GM12878 (cell line): Measurements from ENCODE around the gene PRKCE. TPM values are rescaled to one million over a fixed set of nuclear protein-coding genes. Genes with fewer than 3 reads are reported as not detected.
A peak's percentile ranks its signal among the peaks of the same experiment; 100 is the strongest.

Experiments used
- ATAC-seq: fragments of 200-7000 bp; cut with Tn5 transposase; 3 replicates; pipeline ENCODE4 v1.9.1; 2020; ENCODE audit warnings: mild to moderate bottlenecking, moderate library complexity
- BruUV-seq: library from RNA; stranded (reverse); fragments of 400-500 nt; replicated peaks from 2 replicates; lab custom pipeline; 2021; lab: Mats Ljungman, UMichigan
- CTCF ChIA-PET: fragments of 300-600 bp; sonication (Branson Sonifier 250); formaldehyde crosslinking; extraction: SDS; loops from one replicate; lab custom pipeline; 2021; ENCODE audit warnings: inconsistent platforms; lab: Yijun Ruan, JAX
- POLR2A ChIA-PET: fragments of 350-600 bp; formaldehyde crosslinking; extraction: SDS; loops from one replicate; lab custom pipeline; 2021; ENCODE audit warnings: inconsistent platforms; lab: Charles Lee
- RAD21 ChIA-PET: fragments of 300-600 bp; sonication (Branson Sonifier 250); formaldehyde crosslinking; loops from one replicate; lab custom pipeline; 2023; ENCODE audit warnings: antibody characterized with exemption; ENCODE audit not compliant: unreplicated experiment; lab: Charles Lee
- SMC1A ChIA-PET: fragments of 300-600 bp; sonication (Branson Sonifier 250); formaldehyde crosslinking; loops from one replicate; lab custom pipeline; 2023; ENCODE audit not compliant: unreplicated experiment, uncharacterized antibody; lab: Charles Lee
- DNase-seq: peaks from one replicate; pipeline ENCODE4 v3.0.0-alpha.2; 2011; ENCODE audit warnings: low read depth, low spot score
- FAIRE-seq: peaks from 3 replicates; lab custom pipeline; 2011; peaks lifted over from hg19 to GRCh38; lab: Jason Lieb, UNC
- H2AFZ ChIP-seq: 2 replicates; pipeline ENCODE4 v1.6.0; 2011; ENCODE audit warnings: low read depth, low read length, control low read depth; ENCODE audit not compliant: control insufficient read depth
- H3K27ac ChIP-seq: 2 replicates; pipeline ENCODE4 v1.5.1; 2011; ENCODE audit warnings: control low read depth; ENCODE audit not compliant: control insufficient read depth, insufficient read depth
- H3K27me3 ChIP-seq, 2 experiments: replicated peaks in 1 of 2; 2 replicates each; pipeline versions ENCODE4 v1.6.0 to v1.6.1; 2011; ENCODE audit warnings: low read length in 1 of 2; ENCODE audit not compliant: control insufficient read depth in 2 of 2, insufficient read depth in 2 of 2
- H3K36me3 ChIP-seq, 2 experiments: 2 replicates each; pipeline ENCODE4 v1.5.1; 2011; ENCODE audit warnings: low read length in 1 of 2; ENCODE audit not compliant: control insufficient read depth in 2 of 2, insufficient read depth in 2 of 2
- H3K4me1 ChIP-seq: 2 replicates; pipeline ENCODE4 v1.6.1; 2011; ENCODE audit warnings: mild to moderate bottlenecking, low read length, moderate library complexity, mixed read lengths; ENCODE audit not compliant: control insufficient read depth, insufficient read depth
- H3K4me2 ChIP-seq: 2 replicates; pipeline ENCODE4 v1.6.0; 2011; ENCODE audit warnings: control low read depth; ENCODE audit not compliant: control insufficient read depth, insufficient read depth
- H3K4me3 ChIP-seq: fragments of 200-600 bp; sonication (generic); 2 replicates; pipeline ENCODE4 v1.5.1; 2016
- H3K79me2 ChIP-seq: 2 replicates; pipeline ENCODE4 v1.6.0; 2011; ENCODE audit warnings: low read length; ENCODE audit not compliant: control insufficient read depth, insufficient read depth
- H3K9ac ChIP-seq: 2 replicates; pipeline ENCODE4 v1.8.0; 2011; ENCODE audit warnings: low read length, control low read depth, mixed read lengths; ENCODE audit not compliant: control insufficient read depth, insufficient read depth
- H3K9me3 ChIP-seq: replicated peaks from 3 replicates; pipeline ENCODE4 v1.5.1; 2011; ENCODE audit warnings: mild to moderate bottlenecking, low read length; ENCODE audit not compliant: control insufficient read depth, insufficient read depth
- H4K20me1 ChIP-seq: 2 replicates; pipeline ENCODE4 v1.6.0; 2011; ENCODE audit not compliant: control insufficient read depth, insufficient read depth
- BCL11A ChIP-seq: IDR thresholded peaks from 2 replicates; pipeline ENCODE4 v1.6.1; 2011; ENCODE audit warnings: low read depth, low read length
- CREM ChIP-seq: IDR thresholded peaks from 2 replicates; pipeline ENCODE4 v1.6.1; 2014; ENCODE audit warnings: antibody characterized with exemption, low read depth
- DPF2 ChIP-seq: fragments of 450-650 bp; IDR thresholded peaks from 2 replicates; pipeline ENCODE4 v1.6.1; 2017; ENCODE audit warnings: mild to moderate bottlenecking
- EP300 ChIP-seq, 2 experiments: fragments of 150-350 bp in 1 of 2; IDR thresholded peaks; 2 replicates each; pipeline ENCODE4 v1.6.1; 2011 to 2012; ENCODE audit warnings: low read depth in 2 of 2, low read length in 2 of 2, borderline replicate concordance in 1 of 2, improper control_type of control experiment in 1 of 2, inconsistent platforms in 1 of 2; ENCODE audit not compliant: control insufficient read depth in 1 of 2
- GATAD2B ChIP-seq: fragments of 450-650 bp; conservative IDR thresholded peaks from 2 replicates; pipeline ENCODE4 v1.6.1; 2017; ENCODE audit warnings: low read depth, mild to moderate bottlenecking, moderate library complexity
- IKZF1 ChIP-seq: fragments of 450-650 bp; conservative IDR thresholded peaks from 2 replicates; pipeline ENCODE4 v1.6.1; 2017; ENCODE audit warnings: antibody characterized with exemption, mild to moderate bottlenecking
- IKZF2 ChIP-seq, 2 experiments: fragments of 450-650 bp; IDR thresholded peaks; 2 replicates each; pipeline ENCODE4 v1.6.1; 2017; ENCODE audit warnings: mild to moderate bottlenecking in 2 of 2, moderate library complexity in 2 of 2
- JUNB ChIP-seq: IDR thresholded peaks from 2 replicates; pipeline ENCODE4 v1.6.1; 2016; ENCODE audit warnings: antibody characterized with exemption, mild to moderate bottlenecking
- MTA2 ChIP-seq: fragments of 450-650 bp; IDR thresholded peaks from 2 replicates; pipeline ENCODE4 v1.6.1; 2016; ENCODE audit warnings: low read depth, mild to moderate bottlenecking, moderate library complexity
- NFIC ChIP-seq: IDR thresholded peaks from 2 replicates; pipeline ENCODE4 v1.6.1; 2012; ENCODE audit warnings: low read depth, mild to moderate bottlenecking, inconsistent platforms, low read length, moderate library complexity
- NFYB ChIP-seq: IDR thresholded peaks from 2 replicates; pipeline ENCODE4 v1.6.1; 2011; ENCODE audit warnings: low read depth, mild to moderate bottlenecking, low read length, improper control_type of control experiment, moderate library complexity; ENCODE audit not compliant: insufficient read depth
- NR2F1 ChIP-seq: fragments of 450-650 bp; conservative IDR thresholded peaks from 2 replicates; pipeline ENCODE4 v1.6.1; 2017; ENCODE audit warnings: mild to moderate bottlenecking
- PAX5 ChIP-seq: IDR thresholded peaks from 2 replicates; pipeline ENCODE4 v1.6.1; 2011; ENCODE audit warnings: low read depth, low read length, borderline replicate concordance
- POU2F2 ChIP-seq: IDR thresholded peaks from 3 replicates; pipeline ENCODE4 v1.6.1; 2011; ENCODE audit warnings: low read depth, mild to moderate bottlenecking, low read length, borderline replicate concordance
- RB1 ChIP-seq: fragments of 450-650 bp; formaldehyde crosslinking; IDR thresholded peaks from 2 replicates; pipeline ENCODE4 v1.6.1; 2017; ENCODE audit warnings: mild to moderate bottlenecking, borderline replicate concordance
- RFX5 ChIP-seq: IDR thresholded peaks from 2 replicates; pipeline ENCODE4 v1.6.1; 2011; ENCODE audit warnings: low read depth, low read length, improper control_type of control experiment
- RUNX3 ChIP-seq: IDR thresholded peaks from 2 replicates; pipeline ENCODE4 v1.6.1; 2012; ENCODE audit warnings: low read length, inconsistent platforms
- SP1 ChIP-seq: IDR thresholded peaks from one replicate; pipeline ENCODE4 v1.6.1; 2011; ENCODE audit warnings: low read depth, low read length
- TCF12 ChIP-seq: IDR thresholded peaks from 2 replicates; pipeline ENCODE4 v1.6.1; 2011; ENCODE audit warnings: low read depth, mild to moderate bottlenecking, low read length
- TCF3 ChIP-seq: IDR thresholded peaks from 2 replicates; pipeline ENCODE4 v1.6.1; 2012; ENCODE audit warnings: low read depth, mild to moderate bottlenecking, low read length, borderline replicate concordance; ENCODE audit not compliant: insufficient read depth
- ZNF217 ChIP-seq: fragments of 450-650 bp; IDR thresholded peaks from 2 replicates; pipeline ENCODE4 v1.6.1; 2017; ENCODE audit warnings: antibody characterized with exemption, mild to moderate bottlenecking
- WGBS: methylation state at CpG from one replicate; pipeline ENCODE4 v1.1.6; 2016; ENCODE audit warnings: low lambda C conversion rate; ENCODE audit not compliant: insufficient replicate concordance, insufficient coverage; ENCODE audit errors: missing lambda C conversion rate; 5-methylcytosine and 5-hydroxymethylcytosine counted together
- in situ Hi-C: fragments of 300-500 bp; cut with MboI; formaldehyde crosslinking; loops from 9 replicates; pipeline ENCODE4 v1.14.3; 2018; ENCODE audit warnings: mixed read lengths
- intact Hi-C: fragments of 100-400 bp; cut with micrococcal nuclease; formaldehyde crosslinking; loops from one replicate; pipeline ENCODE4 v1.14.2; 2022; ENCODE audit not compliant: unreplicated experiment
- polyA plus RNA-seq, 11 experiments: library from polyadenylated mRNA; depleted of rRNA in 4 of 11; unstranded in 6 of 11; stranded (reverse) in 5 of 11; fragments of >200 nt; fragmentation: Nextera tagmentation in 4 of 11; fragmentation: Illumina TruSeq in 1 of 11; extraction: Ambion mirVana in 4 of 11; extraction: Trizol in 1 of 11; gene quantifications; 1 replicate in 1 of 11; 2 replicates in 10 of 11; pipeline versions ENCODE4 v1.2.1 to v1.2.3, GENCODE V29; 2011 to 2016; ENCODE audit warnings: inconsistent platforms in 2 of 11, missing spikeins in 2 of 11, low read depth in 1 of 11
- total RNA-seq, 4 experiments: library from RNA; depleted of rRNA in 3 of 4; stranded (reverse); fragments of >200 nt in 3 of 4; fragmentation: Illumina TruSeq in 1 of 4; extraction: Trizol in 1 of 4; gene quantifications; 2 replicates each; pipeline versions ENCODE4 v1.2.1 to v1.2.3, GENCODE V29; 2013 to 2021
- TF ChIP-seq, protein P1 (sequence below): IDR thresholded peaks from 2 replicates; pipeline ENCODE4 v1.6.1; 2012; ENCODE audit warnings: low read depth, low read length, improper control_type of control experiment
- TF ChIP-seq, protein P2 (sequence below): IDR thresholded peaks from 2 replicates; pipeline ENCODE4 v1.6.1; 2011; ENCODE audit warnings: borderline replicate concordance, low read depth, mild to moderate bottlenecking, moderate library complexity, mixed read lengths, low read length; ENCODE audit not compliant: insufficient read depth; ENCODE audit errors: extremely low read length

PRKCE gene
- total and polyA plus RNA-seq, 10 of the 15 experiments (the other 5 are each of a cell fraction or from before 2014, with no cell fraction given): 2.6 to 28.2 (median 11.3) TPM

DNA sequence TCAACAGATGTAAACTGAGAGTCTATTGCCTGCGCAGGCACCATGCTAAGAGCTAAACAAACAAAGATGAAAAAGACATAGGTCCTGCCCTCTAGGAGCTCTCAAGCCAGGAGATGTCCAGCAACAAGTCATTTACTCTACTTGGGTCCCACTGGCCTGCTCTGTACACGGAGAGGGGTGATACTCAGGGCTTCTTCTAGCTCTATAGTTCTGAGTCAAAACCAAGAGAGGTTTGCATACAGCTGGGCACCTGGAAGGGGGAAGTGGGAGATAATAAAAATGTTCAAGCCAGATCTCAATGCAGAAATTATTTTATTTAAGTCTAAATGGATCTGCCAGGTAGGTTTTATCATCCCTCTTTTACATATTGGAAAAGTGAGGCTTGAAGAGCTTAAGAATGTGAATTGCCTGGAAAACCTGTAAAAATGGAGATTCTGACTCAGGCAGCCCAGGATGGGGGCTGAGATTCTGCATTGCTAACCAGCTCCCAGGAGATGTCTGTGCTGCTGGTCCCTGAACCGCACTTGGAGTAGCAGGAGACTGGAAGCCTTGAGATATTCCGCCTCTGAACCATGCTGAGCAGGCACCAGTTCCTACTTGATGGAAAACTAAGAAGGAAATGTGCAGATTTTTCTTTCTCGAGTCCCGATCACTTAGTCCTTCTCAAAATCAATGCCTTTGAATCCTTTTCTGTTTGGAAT lies 201.1 kb downstream of the PRKCE start:
- Histone ChIP-seq H3K9me3 (peaks cover 4% of the 10 kb centered on the region; the same call in 2 of the 3 replicates), H3K4me2 (0 out of 2 replicates have a peak overlapping the region, but pooled peaks have one; percentile 47), H3K4me3 (no peak overlapping the region), H3K9ac (no peak overlapping the region), H3K79me2 (no peaks in the 10 kb centered on the region), H3K27ac (peak overlapping the region; percentile 15), H2AFZ (no peak overlapping the region), H3K4me1 (peaks cover 27% of the 10 kb centered on the region), H3K36me3 (peaks cover 0 to 2% of the 10 kb centered on the region in 2 experiments; a peak in 2 of 4 replicates), H3K27me3 (no peaks in the 10 kb centered on the region), H4K20me1 (no peaks in the 10 kb centered on the region)
- 79% methylated on average over 6 of the region's 6 CpGs for WGBS
- ChIA-PET CTCF (interaction anchor here (0.5 to 2.0 kb wide), 8 partner anchors 12 to 73 kb away, joined by 3 to 10 read pairs (median 3); no protein-coding TSS in a partner anchor), SMC1A (interaction anchor here (0.9 to 12.5 kb wide), 15 partner anchors 9 to 208 kb away, joined by 3 to 246 read pairs (median 3); no protein-coding TSS in a partner anchor), RAD21 (interaction anchor here (0.7 to 7.6 kb wide), 10 partner anchors 10 to 83 kb away, joined by 3 to 111 read pairs (median 5); no protein-coding TSS in a partner anchor), POLR2A (interaction anchor here (0.9 to 5.7 kb wide), 6 partner anchors 9 to 203 kb away, joined by 3 to 77 read pairs (median 14); no protein-coding TSS in a partner anchor)
- BruUV-seq: no TSS peak
- peak; percentile 41 for FAIRE-seq
- ATAC-seq: peak; percentile 94
- in situ Hi-C loops: no loop called here
- DNase-seq: no peak
- intact Hi-C loops: no loop called here
- TF ChIP-seq RUNX3: peak; percentile 59
- TF ChIP-seq, protein P1, sequence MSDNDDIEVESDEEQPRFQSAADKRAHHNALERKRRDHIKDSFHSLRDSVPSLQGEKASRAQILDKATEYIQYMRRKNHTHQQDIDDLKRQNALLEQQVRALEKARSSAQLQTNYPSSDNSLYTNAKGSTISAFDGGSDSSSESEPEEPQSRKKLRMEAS: no peak
- TF ChIP-seq, protein P2, sequence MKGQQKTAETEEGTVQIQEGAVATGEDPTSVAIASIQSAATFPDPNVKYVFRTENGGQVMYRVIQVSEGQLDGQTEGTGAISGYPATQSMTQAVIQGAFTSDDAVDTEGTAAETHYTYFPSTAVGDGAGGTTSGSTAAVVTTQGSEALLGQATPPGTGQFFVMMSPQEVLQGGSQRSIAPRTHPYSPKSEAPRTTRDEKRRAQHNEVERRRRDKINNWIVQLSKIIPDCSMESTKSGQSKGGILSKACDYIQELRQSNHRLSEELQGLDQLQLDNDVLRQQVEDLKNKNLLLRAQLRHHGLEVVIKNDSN: no peak
- peak; percentile 21; the same call in 1 of the 2 replicates for TF ChIP-seq PAX5
- peak; percentile 29; the same call in 1 of the 2 replicates for TF ChIP-seq CREM
- no peak for TF ChIP-seq GATAD2B
- TF ChIP-seq BCL11A: 0 out of 2 replicates have a peak, but pooled peaks have one; percentile 70
- TF ChIP-seq RFX5: no peak
- peak; percentile 68; the same call in 1 of the 2 replicates for TF ChIP-seq TCF3
- TF ChIP-seq SP1: peak; percentile 14
- 0 out of 2 replicates have a peak, but pooled peaks have one; percentile 36 for TF ChIP-seq ZNF217
- TF ChIP-seq MTA2: 0 out of 2 replicates have a peak, but pooled peaks have one; percentile 37
- peak; percentile 65; the same call in 1 of the 2 replicates for TF ChIP-seq NFIC
- peak; percentile 98 for TF ChIP-seq POU2F2
- no peak for TF ChIP-seq NFYB
- TF ChIP-seq IKZF2 (IDR thresholded peaks at IDR 0.05): peak in 1 of 2 experiments; percentile 33; a peak in 2 of 4 replicates
- 0 out of 2 replicates have a peak, but pooled peaks have one; percentile 46 for TF ChIP-seq NR2F1
- no peak for TF ChIP-seq RB1
- peak; percentile 44 to 79; a peak in 2 of 4 replicates for TF ChIP-seq EP300 (IDR thresholded peaks at IDR 0.05; ENCODE audit: borderline replicate concordance in 1 of 2, control insufficient read depth in 1 of 2, low read depth in 2 of 2, low read length in 2 of 2)
- peak; percentile 77 for TF ChIP-seq DPF2
- TF ChIP-seq IKZF1: 0 out of 2 replicates have a peak, but pooled peaks have one; percentile 21
- TF ChIP-seq TCF12: peak; percentile 96
- TF ChIP-seq JUNB: peak; percentile 77
